GM12878 (cell line): ENCODE results near the gene IFNA13. TPM values are rescaled to one million over a fixed set of nuclear protein-coding genes. Genes with fewer than 3 reads are reported as not detected.
A peak's percentile ranks its signal among the peaks of the same experiment; 100 is the strongest.

Experiments used
- ATF3 ChIP-seq: IDR thresholded peaks from 2 replicates; pipeline ENCODE4 v1.6.1; 2011; ENCODE audit warnings: low read depth, mild to moderate bottlenecking, low read length, moderate library complexity, borderline replicate concordance; ENCODE audit errors: extremely low read depth
- BCL3 ChIP-seq: IDR thresholded peaks from 2 replicates; pipeline ENCODE4 v1.6.1; 2011; ENCODE audit warnings: borderline replicate concordance, low read depth, mild to moderate bottlenecking, moderate library complexity, low read length; ENCODE audit not compliant: insufficient read depth, poor library complexity, severe bottlenecking
- CEBPB ChIP-seq, 2 experiments: fragments of 150-350 bp in 1 of 2; IDR thresholded peaks; 2 replicates each; pipeline ENCODE4 v1.6.1; 2012 to 2014; ENCODE audit warnings: low read depth in 2 of 2, low read length in 2 of 2, borderline replicate concordance in 1 of 2, inconsistent platforms in 1 of 2
- E2F4 ChIP-seq: IDR thresholded peaks from 2 replicates; pipeline ENCODE4 v1.6.1; 2012; ENCODE audit warnings: low read depth, low read length, improper control_type of control experiment
- HSF1 ChIP-seq: fragments of 150-350 bp; IDR thresholded peaks from 2 replicates; pipeline ENCODE4 v1.6.1; 2014; ENCODE audit warnings: mild to moderate bottlenecking, low read depth, low read length
- IRF4 ChIP-seq: IDR thresholded peaks from 2 replicates; pipeline ENCODE4 v1.6.1; 2011; ENCODE audit warnings: low read depth, low read length
- LARP7 ChIP-seq: fragments of 450-650 bp; IDR thresholded peaks from 2 replicates; pipeline ENCODE4 v1.6.1; 2017; ENCODE audit warnings: mild to moderate bottlenecking
- MTA2 ChIP-seq: fragments of 450-650 bp; IDR thresholded peaks from 2 replicates; pipeline ENCODE4 v1.6.1; 2016; ENCODE audit warnings: low read depth, mild to moderate bottlenecking, moderate library complexity
- MYB ChIP-seq: fragments of 150-350 bp; IDR thresholded peaks from 2 replicates; pipeline ENCODE4 v1.6.1; 2014; ENCODE audit warnings: mild to moderate bottlenecking, low read depth, low read length, borderline replicate concordance
- NFXL1 ChIP-seq: fragments of 450-650 bp; IDR thresholded peaks from 2 replicates; pipeline ENCODE4 v1.6.1; 2017; ENCODE audit warnings: antibody characterized with exemption, mild to moderate bottlenecking, borderline replicate concordance
- NR2F1 ChIP-seq: fragments of 450-650 bp; conservative IDR thresholded peaks from 2 replicates; pipeline ENCODE4 v1.6.1; 2017; ENCODE audit warnings: mild to moderate bottlenecking
- RELA ChIP-seq: fragments of 450-650 bp; IDR thresholded peaks from 2 replicates; pipeline ENCODE4 v1.8.0; 2014; ENCODE audit warnings: borderline replicate concordance; ENCODE audit not compliant: partially characterized antibody
- RELB ChIP-seq: fragments of 450-650 bp; IDR thresholded peaks from 2 replicates; pipeline ENCODE4 v1.6.1; 2017; ENCODE audit warnings: low read depth, mild to moderate bottlenecking, moderate library complexity
- REST ChIP-seq: IDR thresholded peaks from 2 replicates; pipeline ENCODE4 v1.6.1; 2012; ENCODE audit warnings: mild to moderate bottlenecking, low read depth, low read length
- RFX5 ChIP-seq: IDR thresholded peaks from 2 replicates; pipeline ENCODE4 v1.6.1; 2011; ENCODE audit warnings: low read depth, low read length, improper control_type of control experiment
- SMAD1 ChIP-seq: fragments of 450-650 bp; IDR thresholded peaks from 2 replicates; pipeline ENCODE4 v1.6.1; 2018; ENCODE audit warnings: mild to moderate bottlenecking, low read depth; ENCODE audit not compliant: partially characterized antibody
- TAF1 ChIP-seq: IDR thresholded peaks from 2 replicates; pipeline ENCODE4 v1.6.1; 2011; ENCODE audit warnings: mild to moderate bottlenecking, low read depth, low read length, borderline replicate concordance
- polyA plus RNA-seq, 11 experiments: library from polyadenylated mRNA; depleted of rRNA in 4 of 11; unstranded in 6 of 11; stranded (reverse) in 5 of 11; fragments of >200 nt; fragmentation: Nextera tagmentation in 4 of 11; fragmentation: Illumina TruSeq in 1 of 11; extraction: Ambion mirVana in 4 of 11; extraction: Trizol in 1 of 11; gene quantifications; 1 replicate in 1 of 11; 2 replicates in 10 of 11; pipeline versions ENCODE4 v1.2.1 to v1.2.3, GENCODE V29; 2011 to 2016; ENCODE audit warnings: inconsistent platforms in 2 of 11, missing spikeins in 2 of 11, low read depth in 1 of 11
- total RNA-seq, 4 experiments: library from RNA; depleted of rRNA in 3 of 4; stranded (reverse); fragments of >200 nt in 3 of 4; fragmentation: Illumina TruSeq in 1 of 4; extraction: Trizol in 1 of 4; gene quantifications; 2 replicates each; pipeline versions ENCODE4 v1.2.1 to v1.2.3, GENCODE V29; 2013 to 2021

The IFNA13 gene
- total and polyA plus RNA-seq, 10 of the 15 experiments (the other 5 are each of a cell fraction or from before 2014, with no cell fraction given), result not detected

GRCh38 chr9:21334701-21335632 is 32.9 kb downstream of the IFNA13 start, which contains the start of gene KLHL9 (continued):
- TF ChIP-seq MYB, result no peak
- peak; percentile 64; the same call in 1 of the 2 replicates for TF ChIP-seq RELB
- no peak for TF ChIP-seq E2F4
- TF ChIP-seq ATF3, result no peak
- no peak for TF ChIP-seq HSF1
- TF ChIP-seq IRF4, result no peak
- TF ChIP-seq NFXL1, result no peak
- no peak for TF ChIP-seq REST
- TF ChIP-seq MTA2, result no peak
- peak; percentile 62; the same call in 1 of the 2 replicates for TF ChIP-seq TAF1
- no peak for TF ChIP-seq BCL3
- peak; percentile 77 for TF ChIP-seq LARP7
- no peak for TF ChIP-seq RFX5
- TF ChIP-seq RELA, result no peak
- no peak for TF ChIP-seq CEBPB (IDR thresholded peaks at IDR 0.05; ENCODE audit: borderline replicate concordance in 1 of 2, low read depth in 2 of 2, low read length in 2 of 2)
- TF ChIP-seq NR2F1, result peak; percentile 65; the same call in 1 of the 2 replicates
- no peak for TF ChIP-seq SMAD1
